Peyer's patch (tissue), 4 donors: ENCODE data around the gene ZC3H11A. TPM values are rescaled to one million over a fixed set of nuclear protein-coding genes. Genes with fewer than 3 reads are reported as not detected.
"Not testable (repeated sequence)": the region's sequence is repeated elsewhere in the genome, so short reads cannot be mapped to it uniquely, and the experiment has no call there.

Source experiments
- DNase-seq, 3 donors: peaks; one replicate each; pipeline ENCODE4 v3.0.0-alpha.2; 2017 to 2019
- H3K27ac ChIP-seq, 4 donors: fragments of 200-600 bp; sonication (generic); one replicate each; pipeline ENCODE4 v1.5.1; 2016 to 2019
- H3K27me3 ChIP-seq, 2 donors: fragments of 200-600 bp; sonication (generic); one replicate each; pipeline ENCODE4 v1.5.1; 2019
- H3K36me3 ChIP-seq, 3 donors: fragments of 200-600 bp; sonication (generic); one replicate each; pipeline ENCODE4 v1.5.1; 2016 to 2019
- H3K4me1 ChIP-seq, 4 donors: fragments of 200-600 bp; sonication (generic); one replicate each; pipeline ENCODE4 v1.5.1; 2016 to 2019
- H3K4me3 ChIP-seq, 4 donors: fragments of 200-600 bp; sonication (generic); 1 replicate in 3 of 4; 2 replicates in 1 of 4; pipeline ENCODE4 v1.5.1; 2016 to 2019; ENCODE audit warnings: mild to moderate bottlenecking in 1 of 4
- H3K9me3 ChIP-seq, 4 donors: fragments of 200-600 bp; sonication (generic); one replicate each; pipeline ENCODE4 v1.5.1; 2016 to 2019; ENCODE audit warnings: mild to moderate bottlenecking in 1 of 4
- CTCF ChIP-seq, 6 experiments: fragments of 450-650 bp in 4 of 6; fragments of 200-600 bp in 2 of 6; sonication (generic) in 1 of 6; IDR thresholded peaks; one replicate each; pipeline ENCODE4 v1.5.1; 2017 to 2019; ENCODE audit warnings: antibody characterized with exemption in 6 of 6, mild to moderate bottlenecking in 3 of 6, moderate library complexity in 1 of 6
- POLR2A ChIP-seq, 2 donors: fragments of 450-650 bp; IDR thresholded peaks; one replicate each; pipeline ENCODE4 v1.5.1; 2017; ENCODE audit warnings: antibody characterized with exemption in 2 of 2, mild to moderate bottlenecking in 2 of 2, moderate library complexity in 2 of 2
- total RNA-seq, 4 donors: library from RNA; depleted of rRNA; stranded (reverse); fragments of >200 nt; gene quantifications; one replicate each; pipeline ENCODE4 v1.1.0, GENCODE V29; 2016

ZC3H11A gene
- total RNA-seq, 4 donors from 2014 or later = 78.2 to 122 (median 101) TPM

GRCh38 chr1:203791498-203791897 lies 3.9 kb upstream of the ZC3H11A start:
- no peak for TF ChIP-seq CTCF (IDR thresholded peaks at IDR 0.05)
- TF ChIP-seq POLR2A (IDR thresholded peaks at IDR 0.05) = no peak
- no peaks in the 10 kb centered on the region for H3K27me3 ChIP-seq
- no peak overlapping the region for H3K4me3 ChIP-seq
- H3K9me3 ChIP-seq = no peaks in the 10 kb centered on the region
- H3K36me3 ChIP-seq = no peaks in the 10 kb centered on the region
- H3K4me1 ChIP-seq = no peaks in the 10 kb centered on the region
- no peak overlapping the region for H3K27ac ChIP-seq
- DNase-seq = no peak

GRCh38 chr1:203792486-203792885 lies 2.9 kb upstream of the ZC3H11A start:
- no peaks in the 10 kb centered on the region for H3K27me3 ChIP-seq
- DNase-seq = no peak
- no peak overlapping the region for H3K27ac ChIP-seq
- no peaks in the 10 kb centered on the region for H3K9me3 ChIP-seq
- H3K4me3 ChIP-seq = no peak overlapping the region
- TF ChIP-seq POLR2A (IDR thresholded peaks at IDR 0.05) = no peak
- no peak for TF ChIP-seq CTCF (IDR thresholded peaks at IDR 0.05)
- H3K36me3 ChIP-seq = no peaks in the 10 kb centered on the region
- peaks cover 0 to 8% (median 2%) of the 10 kb centered on the region in 4 donors for H3K4me1 ChIP-seq

- not testable (repeated sequence) for H3K9me3 ChIP-seq, H3K27ac ChIP-seq, DNase-seq, H3K27me3 ChIP-seq, H3K36me3 ChIP-seq, H3K4me3 ChIP-seq
- peaks cover 0 to 18% (median 2%) of the 10 kb centered on the region in 4 donors for H3K4me1 ChIP-seq
Observed at GRCh38 chr1:203793561-203793960, 1.9 kb upstream of the ZC3H11A start.

GRCh38 chr1:203794764-203795440 lies 521 bp upstream of the ZC3H11A start:
- Histone ChIP-seq H3K27ac (peak overlapping the region; percentile 62 to 96 (median 94)), H3K4me1 (peaks cover 0 to 20% (median 4%) of the 10 kb centered on the region in 4 donors), H3K27me3 (no peaks in the 10 kb centered on the region), H3K4me3 (peak overlapping the region; percentile 72 to 91 (median 80)), H3K9me3 (no peaks in the 10 kb centered on the region), H3K36me3 (peaks cover 0 to 3% (median 0%) of the 10 kb centered on the region in 3 donors)
- no peak for TF ChIP-seq POLR2A (IDR thresholded peaks at IDR 0.05)
- TF ChIP-seq CTCF (IDR thresholded peaks at IDR 0.05) = no peak
- DNase-seq = no peak

GRCh38 chr1:203796236-203796605 lies 798 bp downstream of the ZC3H11A start:
- Histone ChIP-seq H3K4me3 (peak overlapping the region; percentile 72 to 91 (median 80)), H3K36me3 (peaks cover 0 to 3% (median 0%) of the 10 kb centered on the region in 3 donors), H3K4me1 (peaks cover 0 to 28% (median 7%) of the 10 kb centered on the region in 4 donors), H3K27ac (peak overlapping the region; percentile 92 to 96 (median 96)), H3K27me3 (no peaks in the 10 kb centered on the region), H3K9me3 (no peaks in the 10 kb centered on the region)
- TF ChIP-seq POLR2A (IDR thresholded peaks at IDR 0.05) (no peak), CTCF (IDR thresholded peaks at IDR 0.05) (no peak)
- DNase-seq = peak in 1 of 3 donors; percentile 37

GRCh38 chr1:203797216-203797615 lies 1.8 kb downstream of the ZC3H11A start:
- TF ChIP-seq CTCF (IDR thresholded peaks at IDR 0.05) (no peak), POLR2A (IDR thresholded peaks at IDR 0.05) (no peak)
- Histone ChIP-seq H3K27ac (no peak overlapping the region), H3K4me1 (peaks cover 0 to 28% (median 7%) of the 10 kb centered on the region in 4 donors), H3K9me3 (no peaks in the 10 kb centered on the region), H3K4me3 (peak overlapping the region in 2 of 4 donors; percentile 77 to 91), H3K27me3 (no peaks in the 10 kb centered on the region), H3K36me3 (peaks cover 0 to 3% (median 0%) of the 10 kb centered on the region in 3 donors)
- no peak for DNase-seq
